OCI-LY3 (cell line): ENCODE measurements around the gene PRKAR1B.

Experiments
- EZH2phosphoT487 ChIP-seq: fragments of 200-600 bp; shearing (Covaris generic); IDR thresholded peaks from 2 replicates; pipeline ENCODE4 v1.6.1; 2018; ENCODE audit warnings: antibody characterized with exemption, mixed run types, low read depth
- TF ChIP-seq, protein P1 (sequence below): fragments of 200-600, 300-600 bp; sonication (generic); IDR thresholded peaks from 2 replicates; pipeline ENCODE4 v1.5.1; 2014; ENCODE audit warnings: antibody characterized with exemption, low read length, low read depth

GRCh38 chr7:699476-700170 is 27.5 kb downstream of the PRKAR1B start:
- no peak for TF ChIP-seq EZH2phosphoT487
- TF ChIP-seq, protein P1, sequence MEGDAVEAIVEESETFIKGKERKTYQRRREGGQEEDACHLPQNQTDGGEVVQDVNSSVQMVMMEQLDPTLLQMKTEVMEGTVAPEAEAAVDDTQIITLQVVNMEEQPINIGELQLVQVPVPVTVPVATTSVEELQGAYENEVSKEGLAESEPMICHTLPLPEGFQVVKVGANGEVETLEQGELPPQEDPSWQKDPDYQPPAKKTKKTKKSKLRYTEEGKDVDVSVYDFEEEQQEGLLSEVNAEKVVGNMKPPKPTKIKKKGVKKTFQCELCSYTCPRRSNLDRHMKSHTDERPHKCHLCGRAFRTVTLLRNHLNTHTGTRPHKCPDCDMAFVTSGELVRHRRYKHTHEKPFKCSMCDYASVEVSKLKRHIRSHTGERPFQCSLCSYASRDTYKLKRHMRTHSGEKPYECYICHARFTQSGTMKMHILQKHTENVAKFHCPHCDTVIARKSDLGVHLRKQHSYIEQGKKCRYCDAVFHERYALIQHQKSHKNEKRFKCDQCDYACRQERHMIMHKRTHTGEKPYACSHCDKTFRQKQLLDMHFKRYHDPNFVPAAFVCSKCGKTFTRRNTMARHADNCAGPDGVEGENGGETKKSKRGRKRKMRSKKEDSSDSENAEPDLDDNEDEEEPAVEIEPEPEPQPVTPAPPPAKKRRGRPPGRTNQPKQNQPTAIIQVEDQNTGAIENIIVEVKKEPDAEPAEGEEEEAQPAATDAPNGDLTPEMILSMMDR, result no peak
